Measurements from ENCODE around the gene EIF1AX. TPM values are rescaled to one million over a fixed set of nuclear protein-coding genes. Genes with fewer than 3 reads are reported as not detected.

Gene EIF1AX
- total RNA-seq, 1 experiment from 2014 or later = 159 TPM

DNA sequence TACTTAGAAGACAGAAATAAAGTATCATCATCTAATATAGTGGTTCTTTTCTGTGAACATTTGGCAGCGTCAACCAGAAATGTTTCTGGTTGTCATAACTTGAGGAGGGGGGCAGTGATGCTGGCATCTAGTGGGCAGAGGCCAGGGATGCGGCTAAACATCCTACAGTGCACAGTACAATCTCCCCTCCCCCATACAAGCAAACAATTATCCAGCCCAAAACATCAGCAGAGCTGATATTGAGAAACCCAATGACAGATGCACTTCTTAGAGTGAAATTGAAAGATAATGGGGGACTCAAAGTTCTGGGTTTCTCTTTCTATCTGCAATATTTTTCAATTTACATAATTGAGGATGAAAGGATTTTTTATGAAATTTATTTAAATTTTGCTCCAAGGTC is 1.9 kb upstream of the EIF1AX start:
- Mint-ChIP-seq H3K27me3 (ENCODE audit: low read depth) (no peaks in the 10 kb centered on the region), H3K36me3 (peaks cover 14% of the 10 kb centered on the region), H3K4me1 (peaks cover 14% of the 10 kb centered on the region), H3K4me3 (no peak overlapping the region), H3K27ac (no peak overlapping the region), H3K9me3 (no peaks in the 10 kb centered on the region)
- ChIA-PET POLR2A (no interaction called here), CTCF (no interaction called here)
- TF ChIP-seq, protein P1, sequence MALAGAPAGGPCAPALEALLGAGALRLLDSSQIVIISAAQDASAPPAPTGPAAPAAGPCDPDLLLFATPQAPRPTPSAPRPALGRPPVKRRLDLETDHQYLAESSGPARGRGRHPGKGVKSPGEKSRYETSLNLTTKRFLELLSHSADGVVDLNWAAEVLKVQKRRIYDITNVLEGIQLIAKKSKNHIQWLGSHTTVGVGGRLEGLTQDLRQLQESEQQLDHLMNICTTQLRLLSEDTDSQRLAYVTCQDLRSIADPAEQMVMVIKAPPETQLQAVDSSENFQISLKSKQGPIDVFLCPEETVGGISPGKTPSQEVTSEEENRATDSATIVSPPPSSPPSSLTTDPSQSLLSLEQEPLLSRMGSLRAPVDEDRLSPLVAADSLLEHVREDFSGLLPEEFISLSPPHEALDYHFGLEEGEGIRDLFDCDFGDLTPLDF (CRISPR knock-in tag; IDR thresholded peaks at IDR 0.05) = no peak
- TF ChIP-seq GRHL2 (CRISPR knock-in tag; IDR thresholded peaks at IDR 0.05; ENCODE audit: insufficient replicate concordance, severe bottlenecking) (no peak), PRRX2 (CRISPR knock-in tag; IDR thresholded peaks at IDR 0.05) (no peak), ATF1 (CRISPR knock-in tag; IDR thresholded peaks at IDR 0.05) (no peak), GABPB1 (CRISPR knock-in tag; IDR thresholded peaks at IDR 0.05) (no peak), ZNF423 (CRISPR knock-in tag; IDR thresholded peaks at IDR 0.05) (no peak), NR3C1 (CRISPR knock-in tag; conservative IDR thresholded peaks at IDR 0.05; ENCODE audit: low read depth) (no peak)
- TF ChIP-seq, protein P2, sequence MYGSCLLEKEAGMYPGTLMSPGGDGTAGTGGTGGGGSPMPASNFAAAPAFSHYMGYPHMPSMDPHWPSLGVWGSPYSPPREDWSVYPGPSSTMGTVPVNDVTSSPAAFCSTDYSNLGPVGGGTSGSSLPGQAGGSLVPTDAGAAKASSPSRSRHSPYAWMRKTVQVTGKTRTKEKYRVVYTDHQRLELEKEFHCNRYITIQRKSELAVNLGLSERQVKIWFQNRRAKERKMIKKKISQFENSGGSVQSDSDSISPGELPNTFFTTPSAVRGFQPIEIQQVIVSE (CRISPR knock-in tag; IDR thresholded peaks at IDR 0.05; ENCODE audit: borderline replicate concordance) = no peak
- TF ChIP-seq, protein P3, sequence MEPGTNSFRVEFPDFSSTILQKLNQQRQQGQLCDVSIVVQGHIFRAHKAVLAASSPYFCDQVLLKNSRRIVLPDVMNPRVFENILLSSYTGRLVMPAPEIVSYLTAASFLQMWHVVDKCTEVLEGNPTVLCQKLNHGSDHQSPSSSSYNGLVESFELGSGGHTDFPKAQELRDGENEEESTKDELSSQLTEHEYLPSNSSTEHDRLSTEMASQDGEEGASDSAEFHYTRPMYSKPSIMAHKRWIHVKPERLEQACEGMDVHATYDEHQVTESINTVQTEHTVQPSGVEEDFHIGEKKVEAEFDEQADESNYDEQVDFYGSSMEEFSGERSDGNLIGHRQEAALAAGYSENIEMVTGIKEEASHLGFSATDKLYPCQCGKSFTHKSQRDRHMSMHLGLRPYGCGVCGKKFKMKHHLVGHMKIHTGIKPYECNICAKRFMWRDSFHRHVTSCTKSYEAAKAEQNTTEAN (CRISPR knock-in tag; IDR thresholded peaks at IDR 0.05) = no peak
- TF ChIP-seq, protein P4, sequence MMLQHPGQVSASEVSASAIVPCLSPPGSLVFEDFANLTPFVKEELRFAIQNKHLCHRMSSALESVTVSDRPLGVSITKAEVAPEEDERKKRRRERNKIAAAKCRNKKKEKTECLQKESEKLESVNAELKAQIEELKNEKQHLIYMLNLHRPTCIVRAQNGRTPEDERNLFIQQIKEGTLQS (CRISPR knock-in tag; conservative IDR thresholded peaks at IDR 0.05) = no peak
- TF ChIP-seq, protein P5, sequence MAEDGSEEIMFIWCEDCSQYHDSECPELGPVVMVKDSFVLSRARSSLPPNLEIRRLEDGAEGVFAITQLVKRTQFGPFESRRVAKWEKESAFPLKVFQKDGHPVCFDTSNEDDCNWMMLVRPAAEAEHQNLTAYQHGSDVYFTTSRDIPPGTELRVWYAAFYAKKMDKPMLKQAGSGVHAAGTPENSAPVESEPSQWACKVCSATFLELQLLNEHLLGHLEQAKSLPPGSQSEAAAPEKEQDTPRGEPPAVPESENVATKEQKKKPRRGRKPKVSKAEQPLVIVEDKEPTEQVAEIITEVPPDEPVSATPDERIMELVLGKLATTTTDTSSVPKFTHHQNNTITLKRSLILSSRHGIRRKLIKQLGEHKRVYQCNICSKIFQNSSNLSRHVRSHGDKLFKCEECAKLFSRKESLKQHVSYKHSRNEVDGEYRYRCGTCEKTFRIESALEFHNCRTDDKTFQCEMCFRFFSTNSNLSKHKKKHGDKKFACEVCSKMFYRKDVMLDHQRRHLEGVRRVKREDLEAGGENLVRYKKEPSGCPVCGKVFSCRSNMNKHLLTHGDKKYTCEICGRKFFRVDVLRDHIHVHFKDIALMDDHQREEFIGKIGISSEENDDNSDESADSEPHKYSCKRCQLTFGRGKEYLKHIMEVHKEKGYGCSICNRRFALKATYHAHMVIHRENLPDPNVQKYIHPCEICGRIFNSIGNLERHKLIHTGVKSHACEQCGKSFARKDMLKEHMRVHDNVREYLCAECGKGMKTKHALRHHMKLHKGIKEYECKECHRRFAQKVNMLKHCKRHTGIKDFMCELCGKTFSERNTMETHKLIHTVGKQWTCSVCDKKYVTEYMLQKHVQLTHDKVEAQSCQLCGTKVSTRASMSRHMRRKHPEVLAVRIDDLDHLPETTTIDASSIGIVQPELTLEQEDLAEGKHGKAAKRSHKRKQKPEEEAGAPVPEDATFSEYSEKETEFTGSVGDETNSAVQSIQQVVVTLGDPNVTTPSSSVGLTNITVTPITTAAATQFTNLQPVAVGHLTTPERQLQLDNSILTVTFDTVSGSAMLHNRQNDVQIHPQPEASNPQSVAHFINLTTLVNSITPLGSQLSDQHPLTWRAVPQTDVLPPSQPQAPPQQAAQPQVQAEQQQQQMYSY (CRISPR knock-in tag; IDR thresholded peaks at IDR 0.05) = no peak
- TF ChIP-seq, protein P6, sequence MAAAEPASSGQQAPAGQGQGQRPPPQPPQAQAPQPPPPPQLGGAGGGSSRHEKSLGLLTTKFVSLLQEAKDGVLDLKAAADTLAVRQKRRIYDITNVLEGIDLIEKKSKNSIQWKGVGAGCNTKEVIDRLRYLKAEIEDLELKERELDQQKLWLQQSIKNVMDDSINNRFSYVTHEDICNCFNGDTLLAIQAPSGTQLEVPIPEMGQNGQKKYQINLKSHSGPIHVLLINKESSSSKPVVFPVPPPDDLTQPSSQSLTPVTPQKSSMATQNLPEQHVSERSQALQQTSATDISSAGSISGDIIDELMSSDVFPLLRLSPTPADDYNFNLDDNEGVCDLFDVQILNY (CRISPR knock-in tag; IDR thresholded peaks at IDR 0.05) = no peak
- TF ChIP-seq, protein P7, sequence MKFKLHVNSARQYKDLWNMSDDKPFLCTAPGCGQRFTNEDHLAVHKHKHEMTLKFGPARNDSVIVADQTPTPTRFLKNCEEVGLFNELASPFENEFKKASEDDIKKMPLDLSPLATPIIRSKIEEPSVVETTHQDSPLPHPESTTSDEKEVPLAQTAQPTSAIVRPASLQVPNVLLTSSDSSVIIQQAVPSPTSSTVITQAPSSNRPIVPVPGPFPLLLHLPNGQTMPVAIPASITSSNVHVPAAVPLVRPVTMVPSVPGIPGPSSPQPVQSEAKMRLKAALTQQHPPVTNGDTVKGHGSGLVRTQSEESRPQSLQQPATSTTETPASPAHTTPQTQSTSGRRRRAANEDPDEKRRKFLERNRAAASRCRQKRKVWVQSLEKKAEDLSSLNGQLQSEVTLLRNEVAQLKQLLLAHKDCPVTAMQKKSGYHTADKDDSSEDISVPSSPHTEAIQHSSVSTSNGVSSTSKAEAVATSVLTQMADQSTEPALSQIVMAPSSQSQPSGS (CRISPR knock-in tag; IDR thresholded peaks at IDR 0.05; ENCODE audit: borderline replicate concordance, low read depth) = no peak
- DNase-seq (ENCODE audit: low spot score) = no peak
- no peak for ATAC-seq

DNA sequence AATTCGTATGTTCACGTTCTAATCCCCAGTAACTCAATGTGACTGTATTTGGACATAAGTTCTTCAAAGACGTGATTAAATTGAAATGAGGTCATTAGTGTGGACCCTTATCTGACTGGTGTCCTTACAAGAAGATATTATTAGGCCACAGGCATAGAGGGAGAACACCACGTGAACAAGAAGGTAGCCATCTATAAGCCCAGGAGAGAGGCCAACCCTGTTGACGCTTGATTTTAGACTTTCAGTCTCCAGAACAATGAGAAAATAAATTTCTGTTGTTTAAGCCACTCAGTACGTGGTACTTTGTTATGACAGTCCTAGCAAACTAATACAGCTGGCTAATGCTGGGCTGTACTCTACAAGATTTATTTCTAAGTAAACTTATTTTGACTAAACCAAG is 1.5 kb upstream of the EIF1AX start:
- peaks cover 14% of the 10 kb centered on the region for H3K4me1 Mint-ChIP-seq
- peak overlapping the region; percentile 50 for H3K4me3 Mint-ChIP-seq
- CTCF ChIA-PET = no interaction called here
- H3K9me3 Mint-ChIP-seq = no peaks in the 10 kb centered on the region
- no peak overlapping the region for H3K27ac Mint-ChIP-seq
- H3K36me3 Mint-ChIP-seq = peaks cover 14% of the 10 kb centered on the region
- TF ChIP-seq TP53 (CRISPR knock-in tag; IDR thresholded peaks at IDR 0.05) (no peak), RORB (CRISPR knock-in tag; IDR thresholded peaks at IDR 0.05) (no peak), KAT7 (CRISPR knock-in tag; IDR thresholded peaks at IDR 0.05; ENCODE audit: borderline replicate concordance) (no peak), ZNF121 (CRISPR knock-in tag; IDR thresholded peaks at IDR 0.05) (no peak), ZNF138 (CRISPR knock-in tag; conservative IDR thresholded peaks at IDR 0.05) (no peak), TCF7 (CRISPR knock-in tag; IDR thresholded peaks at IDR 0.05; ENCODE audit: low read depth) (no peak), MYBL2 (CRISPR knock-in tag; IDR thresholded peaks at IDR 0.05) (no peak)
- TF ChIP-seq, protein P4 (CRISPR knock-in tag; conservative IDR thresholded peaks at IDR 0.05) = no peak
- TF ChIP-seq, protein P8, sequence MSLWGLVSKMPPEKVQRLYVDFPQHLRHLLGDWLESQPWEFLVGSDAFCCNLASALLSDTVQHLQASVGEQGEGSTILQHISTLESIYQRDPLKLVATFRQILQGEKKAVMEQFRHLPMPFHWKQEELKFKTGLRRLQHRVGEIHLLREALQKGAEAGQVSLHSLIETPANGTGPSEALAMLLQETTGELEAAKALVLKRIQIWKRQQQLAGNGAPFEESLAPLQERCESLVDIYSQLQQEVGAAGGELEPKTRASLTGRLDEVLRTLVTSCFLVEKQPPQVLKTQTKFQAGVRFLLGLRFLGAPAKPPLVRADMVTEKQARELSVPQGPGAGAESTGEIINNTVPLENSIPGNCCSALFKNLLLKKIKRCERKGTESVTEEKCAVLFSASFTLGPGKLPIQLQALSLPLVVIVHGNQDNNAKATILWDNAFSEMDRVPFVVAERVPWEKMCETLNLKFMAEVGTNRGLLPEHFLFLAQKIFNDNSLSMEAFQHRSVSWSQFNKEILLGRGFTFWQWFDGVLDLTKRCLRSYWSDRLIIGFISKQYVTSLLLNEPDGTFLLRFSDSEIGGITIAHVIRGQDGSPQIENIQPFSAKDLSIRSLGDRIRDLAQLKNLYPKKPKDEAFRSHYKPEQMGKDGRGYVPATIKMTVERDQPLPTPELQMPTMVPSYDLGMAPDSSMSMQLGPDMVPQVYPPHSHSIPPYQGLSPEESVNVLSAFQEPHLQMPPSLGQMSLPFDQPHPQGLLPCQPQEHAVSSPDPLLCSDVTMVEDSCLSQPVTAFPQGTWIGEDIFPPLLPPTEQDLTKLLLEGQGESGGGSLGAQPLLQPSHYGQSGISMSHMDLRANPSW (CRISPR knock-in tag; conservative IDR thresholded peaks at IDR 0.05; ENCODE audit: low read depth) = no peak
- POLR2A ChIA-PET = no interaction called here
- no peaks in the 10 kb centered on the region for H3K27me3 Mint-ChIP-seq (ENCODE audit: low read depth)
- ATAC-seq (no peak), DNase-seq (ENCODE audit: low spot score) (no peak)

Data from WTC11 (cell line).